ENCODE measurements around the gene KIF13A. TPM values are rescaled to one million over a fixed set of nuclear protein-coding genes. Genes with fewer than 3 reads are reported as not detected.
A peak's percentile ranks its signal among the peaks of the same experiment; 100 is the strongest.

KIF13A gene
- total RNA-seq, 1 experiment from 2014 or later: 24.1 TPM

- H3K4me1 Mint-ChIP-seq (ENCODE audit: insufficient read depth, unreplicated experiment): peaks cover 8% of the 10 kb centered on the region
- TF ChIP-seq, protein P1, sequence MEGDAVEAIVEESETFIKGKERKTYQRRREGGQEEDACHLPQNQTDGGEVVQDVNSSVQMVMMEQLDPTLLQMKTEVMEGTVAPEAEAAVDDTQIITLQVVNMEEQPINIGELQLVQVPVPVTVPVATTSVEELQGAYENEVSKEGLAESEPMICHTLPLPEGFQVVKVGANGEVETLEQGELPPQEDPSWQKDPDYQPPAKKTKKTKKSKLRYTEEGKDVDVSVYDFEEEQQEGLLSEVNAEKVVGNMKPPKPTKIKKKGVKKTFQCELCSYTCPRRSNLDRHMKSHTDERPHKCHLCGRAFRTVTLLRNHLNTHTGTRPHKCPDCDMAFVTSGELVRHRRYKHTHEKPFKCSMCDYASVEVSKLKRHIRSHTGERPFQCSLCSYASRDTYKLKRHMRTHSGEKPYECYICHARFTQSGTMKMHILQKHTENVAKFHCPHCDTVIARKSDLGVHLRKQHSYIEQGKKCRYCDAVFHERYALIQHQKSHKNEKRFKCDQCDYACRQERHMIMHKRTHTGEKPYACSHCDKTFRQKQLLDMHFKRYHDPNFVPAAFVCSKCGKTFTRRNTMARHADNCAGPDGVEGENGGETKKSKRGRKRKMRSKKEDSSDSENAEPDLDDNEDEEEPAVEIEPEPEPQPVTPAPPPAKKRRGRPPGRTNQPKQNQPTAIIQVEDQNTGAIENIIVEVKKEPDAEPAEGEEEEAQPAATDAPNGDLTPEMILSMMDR (IDR thresholded peaks at IDR 0.05; ENCODE audit: unreplicated experiment): no peak
- BruUV-seq (replicated peaks): no TSS peak
- H3K9me3 Mint-ChIP-seq (ENCODE audit: unreplicated experiment): no peaks in the 10 kb centered on the region
- H3K4me3 Mint-ChIP-seq (ENCODE audit: unreplicated experiment): no peak overlapping the region
- intact Hi-C loops (cut with micrococcal nuclease): no loop called here
- CTCF ChIA-PET: interaction anchor here (0.9 kb wide), 1 partner anchor 83 kb away, joined by 4 read pairs; no protein-coding TSS in a partner anchor
- POLR2A ChIA-PET: interaction anchor here (0.7 to 2.6 kb wide), 3 partner anchors 10 to 66 kb away, joined by 3 to 6 read pairs (median 4); no protein-coding TSS in a partner anchor
- no peaks in the 10 kb centered on the region for H3K27me3 Mint-ChIP-seq (ENCODE audit: insufficient read depth, unreplicated experiment)
- H3K27ac Mint-ChIP-seq (ENCODE audit: low read depth, unreplicated experiment): no peak overlapping the region
- peaks cover 3% of the 10 kb centered on the region for H3K36me3 Mint-ChIP-seq (ENCODE audit: insufficient read depth, unreplicated experiment)
- no peak for DNase-seq (ENCODE audit: unreplicated experiment)
Measured at GRCh38 chr6:17931227-17931626, 56.2 kb downstream of the KIF13A start.

GRCh38 chr6:17930321-17930993 is 57.0 kb downstream of the KIF13A start:
- H3K4me1 Mint-ChIP-seq (ENCODE audit: insufficient read depth, unreplicated experiment): peaks cover 7% of the 10 kb centered on the region
- POLR2A ChIA-PET: interaction anchor here (1.5 to 2.6 kb wide), 2 partner anchors 11 to 65 kb away, joined by 3 to 6 read pairs; no protein-coding TSS in a partner anchor
- TF ChIP-seq, protein P1 (IDR thresholded peaks at IDR 0.05; ENCODE audit: unreplicated experiment): no peak
- no peak overlapping the region for H3K4me3 Mint-ChIP-seq (ENCODE audit: unreplicated experiment)
- intact Hi-C loops (cut with micrococcal nuclease): no loop called here
- H3K9me3 Mint-ChIP-seq (ENCODE audit: unreplicated experiment): no peaks in the 10 kb centered on the region
- no peaks in the 10 kb centered on the region for H3K27me3 Mint-ChIP-seq (ENCODE audit: insufficient read depth, unreplicated experiment)
- no peaks in the 10 kb centered on the region for H3K36me3 Mint-ChIP-seq (ENCODE audit: insufficient read depth, unreplicated experiment)
- BruUV-seq (replicated peaks): no TSS peak
- no peak for DNase-seq (ENCODE audit: unreplicated experiment)
- CTCF ChIA-PET: interaction anchor here (0.9 to 1.0 kb wide), 2 partner anchors 17 to 82 kb away, joined by 3 to 4 read pairs; no protein-coding TSS in a partner anchor
- H3K27ac Mint-ChIP-seq (ENCODE audit: low read depth, unreplicated experiment): no peak overlapping the region

GRCh38 chr6:17928514-17929430 is 58.7 kb downstream of the KIF13A start:
- DNase-seq (ENCODE audit: unreplicated experiment): no peak
- H3K4me1 Mint-ChIP-seq (ENCODE audit: insufficient read depth, unreplicated experiment): peaks cover 7% of the 10 kb centered on the region
- H3K36me3 Mint-ChIP-seq (ENCODE audit: insufficient read depth, unreplicated experiment): no peaks in the 10 kb centered on the region
- H3K9me3 Mint-ChIP-seq (ENCODE audit: unreplicated experiment): no peaks in the 10 kb centered on the region
- H3K4me3 Mint-ChIP-seq (ENCODE audit: unreplicated experiment): no peak overlapping the region
- intact Hi-C loops (cut with micrococcal nuclease): no loop called here
- H3K27me3 Mint-ChIP-seq (ENCODE audit: insufficient read depth, unreplicated experiment): no peaks in the 10 kb centered on the region
- H3K27ac Mint-ChIP-seq (ENCODE audit: low read depth, unreplicated experiment): peak overlapping the region; percentile 57
- no TSS peak for BruUV-seq (replicated peaks)
- TF ChIP-seq, protein P1 (IDR thresholded peaks at IDR 0.05; ENCODE audit: unreplicated experiment): no peak
- ChIA-PET POLR2A (interaction anchor here (0.6 to 1.3 kb wide), 2 partner anchors 8 to 53 kb away, joined by 3 to 4 read pairs; no protein-coding TSS in a partner anchor), CTCF (interaction anchor here (0.6 kb wide), 1 partner anchor 16 kb away, joined by 3 read pairs; no protein-coding TSS in a partner anchor)

- BruUV-seq (replicated peaks): no TSS peak
- intact Hi-C loops (cut with micrococcal nuclease): no loop called here
- ChIA-PET CTCF (no interaction called here), POLR2A (no interaction called here)
- Mint-ChIP-seq H3K4me3 (ENCODE audit: unreplicated experiment) (no peak overlapping the region), H3K4me1 (ENCODE audit: insufficient read depth, unreplicated experiment) (peaks cover 7% of the 10 kb centered on the region), H3K36me3 (ENCODE audit: insufficient read depth, unreplicated experiment) (no peaks in the 10 kb centered on the region), H3K27ac (ENCODE audit: low read depth, unreplicated experiment) (no peak overlapping the region), H3K27me3 (ENCODE audit: insufficient read depth, unreplicated experiment) (no peaks in the 10 kb centered on the region), H3K9me3 (ENCODE audit: unreplicated experiment) (no peaks in the 10 kb centered on the region)
- TF ChIP-seq, protein P1 (IDR thresholded peaks at IDR 0.05; ENCODE audit: unreplicated experiment): no peak
- DNase-seq (ENCODE audit: unreplicated experiment): no peak
Measured at GRCh38 chr6:17927705-17928104, 59.7 kb downstream of the KIF13A start.
